ENCODE results near the gene KCNIP1. TPM values are rescaled to one million over a fixed set of nuclear protein-coding genes. Genes with fewer than 3 reads are reported as not detected.
A peak's percentile ranks its signal among the peaks of the same experiment; 100 is the strongest.

Gene KCNIP1
- total RNA-seq, 1 experiment from 2014 or later = not detected

DNA sequence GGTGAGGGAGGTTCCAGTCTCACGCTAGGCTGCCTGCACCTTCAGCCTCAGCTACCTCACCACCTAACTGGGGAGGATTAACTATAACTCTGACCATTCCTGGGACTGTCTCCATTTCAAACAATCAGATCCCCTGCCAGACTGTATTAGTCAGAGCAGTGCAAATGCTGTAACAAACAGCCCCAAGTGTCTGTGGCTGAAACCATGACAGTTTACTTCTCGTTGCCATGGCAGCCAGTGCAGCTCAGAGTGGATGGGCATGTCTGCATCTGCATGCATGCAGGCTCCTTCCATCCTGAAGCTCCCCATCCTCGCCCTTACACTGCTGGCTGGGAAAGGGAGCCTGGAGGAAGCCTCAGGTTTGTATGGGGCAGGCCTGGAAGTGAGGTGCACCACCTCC, 86.7 kb downstream of the KCNIP1 start:
- Histone ChIP-seq H3K27ac (ENCODE audit: low read length) (no peak overlapping the region), H2AFZ (ENCODE audit: low read length) (no peak overlapping the region), H3K9me3 (ENCODE audit: low read length) (no peaks in the 10 kb centered on the region), H3K4me2 (ENCODE audit: low read length) (no peak overlapping the region), H3K9ac (ENCODE audit: low read length) (no peak overlapping the region), H3F3A (ENCODE audit: low read length, unreplicated experiment) (no peaks in the 10 kb centered on the region), H3K27me3 (ENCODE audit: low read length) (0 out of 2 replicates have a peak, but pooled peaks cover 8% of the 10 kb centered on the region), H3K36me3 (ENCODE audit: low read depth, low read length) (no peaks in the 10 kb centered on the region), H3K79me2 (ENCODE audit: low read length) (no peaks in the 10 kb centered on the region), H3K9me2 (replicated peaks; ENCODE audit: low read length) (no peaks in the 10 kb centered on the region), H4K20me1 (ENCODE audit: low read length) (no peaks in the 10 kb centered on the region), H3K4me1 (ENCODE audit: insufficient read depth, low read length) (no peaks in the 10 kb centered on the region), H3K4me3 (ENCODE audit: low read length) (no peak overlapping the region)
- ATAC-seq = no peak
- DNase-seq = no peak
- ChIA-PET POLR2A (ENCODE audit: unreplicated experiment) (no interaction called here), CTCF (no interaction called here)
- no TSS peak for BruUV-seq (replicated peaks)
- intact Hi-C loops (cut with micrococcal nuclease) = no loop called here
- TF ChIP-seq CTCF (conservative IDR thresholded peaks at IDR 0.05; ENCODE audit: low read depth, low read length) (no peak), EZH2 (IDR thresholded peaks at IDR 0.05; ENCODE audit: low read length, unreplicated experiment) (no peak), EZH2phosphoT487 (IDR thresholded peaks at IDR 0.05; ENCODE audit: borderline replicate concordance, low read length) (no peak)

GRCh38 chr5:170591054-170591453, 87.2 kb downstream of the KCNIP1 start:
- TF ChIP-seq CTCF (conservative IDR thresholded peaks at IDR 0.05; ENCODE audit: low read depth, low read length) = no peak
- no peak for TF ChIP-seq EZH2 (IDR thresholded peaks at IDR 0.05; ENCODE audit: low read length, unreplicated experiment)
- no peak for TF ChIP-seq EZH2phosphoT487 (IDR thresholded peaks at IDR 0.05; ENCODE audit: borderline replicate concordance, low read length)
- Histone ChIP-seq H3K4me2 (ENCODE audit: low read length) (no peak overlapping the region), H3K9me3 (ENCODE audit: low read length) (no peaks in the 10 kb centered on the region), H3K27me3 (ENCODE audit: low read length) (0 out of 2 replicates have a peak, but pooled peaks cover 8% of the 10 kb centered on the region), H3K9ac (ENCODE audit: low read length) (no peak overlapping the region), H3K79me2 (ENCODE audit: low read length) (no peaks in the 10 kb centered on the region), H3K4me3 (ENCODE audit: low read length) (no peak overlapping the region), H3K9me2 (replicated peaks; ENCODE audit: low read length) (no peaks in the 10 kb centered on the region), H4K20me1 (ENCODE audit: low read length) (no peaks in the 10 kb centered on the region), H3K4me1 (ENCODE audit: insufficient read depth, low read length) (no peaks in the 10 kb centered on the region), H2AFZ (ENCODE audit: low read length) (no peak overlapping the region), H3K27ac (ENCODE audit: low read length) (no peak overlapping the region), H3K36me3 (ENCODE audit: low read depth, low read length) (no peaks in the 10 kb centered on the region), H3F3A (ENCODE audit: low read length, unreplicated experiment) (no peaks in the 10 kb centered on the region)
- intact Hi-C loops (cut with micrococcal nuclease) = no loop called here
- ATAC-seq (no peak), DNase-seq (peak; percentile 3)
- CTCF ChIA-PET = no interaction called here
- BruUV-seq (replicated peaks) = no TSS peak
- POLR2A ChIA-PET (ENCODE audit: unreplicated experiment) = no interaction called here

DNA sequence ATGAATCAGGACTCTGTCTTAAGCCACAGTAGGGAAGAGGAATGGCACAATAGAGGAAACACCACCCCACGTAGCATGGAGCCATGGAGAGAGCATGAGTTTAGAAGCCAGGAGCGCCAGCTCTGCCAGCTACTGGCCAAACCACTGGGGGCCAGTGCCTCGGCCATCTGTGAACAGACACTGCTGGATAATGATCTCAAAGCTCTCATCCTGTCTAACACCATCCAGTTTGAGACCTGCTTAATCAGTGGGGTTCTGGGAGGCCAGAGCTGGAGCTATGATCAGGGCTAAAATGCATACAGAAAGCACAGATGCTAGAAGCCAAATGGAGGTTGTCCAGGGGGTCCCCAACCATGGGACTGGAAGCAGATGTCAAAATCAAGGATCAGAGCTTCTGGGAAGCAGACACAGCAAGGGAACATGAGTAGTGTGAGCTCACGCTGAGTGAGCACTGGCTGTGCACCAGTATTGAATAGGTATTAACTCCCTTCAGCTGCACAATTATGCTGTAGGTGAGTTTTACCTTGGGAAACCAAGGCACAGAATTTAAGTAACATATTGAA, 92.7 kb downstream of the KCNIP1 start:
- CTCF ChIA-PET = no interaction called here
- ATAC-seq = no peak
- no peak overlapping the region for H3K4me2 ChIP-seq (ENCODE audit: low read length)

More for the DNA sequence above, 92.7 kb downstream of the KCNIP1 start:
- POLR2A ChIA-PET (ENCODE audit: unreplicated experiment) = no interaction called here
- H3K4me1 ChIP-seq (ENCODE audit: insufficient read depth, low read length) = peaks cover 5% of the 10 kb centered on the region
- no TSS peak for BruUV-seq (replicated peaks)
- H4K20me1 ChIP-seq (ENCODE audit: low read length) = no peaks in the 10 kb centered on the region
- H3K9me2 ChIP-seq (replicated peaks; ENCODE audit: low read length) = no peaks in the 10 kb centered on the region
- no peaks in the 10 kb centered on the region for H3F3A ChIP-seq (ENCODE audit: low read length, unreplicated experiment)
- TF ChIP-seq EZH2phosphoT487 (IDR thresholded peaks at IDR 0.05; ENCODE audit: borderline replicate concordance, low read length) = no peak
- no peak for TF ChIP-seq EZH2 (IDR thresholded peaks at IDR 0.05; ENCODE audit: low read length, unreplicated experiment)
- TF ChIP-seq CTCF (conservative IDR thresholded peaks at IDR 0.05; ENCODE audit: low read depth, low read length) = no peak
- intact Hi-C loops (cut with micrococcal nuclease) = no loop called here
- no peak overlapping the region for H3K9ac ChIP-seq (ENCODE audit: low read length)
- H3K4me3 ChIP-seq (ENCODE audit: low read length) = no peak overlapping the region
- H3K9me3 ChIP-seq (ENCODE audit: low read length) = no peaks in the 10 kb centered on the region
- no peak overlapping the region for H3K27ac ChIP-seq (ENCODE audit: low read length)
- DNase-seq = no peak
- H2AFZ ChIP-seq (ENCODE audit: low read length) = no peak overlapping the region
- H3K27me3 ChIP-seq (ENCODE audit: low read length) = peaks cover 8% of the 10 kb centered on the region; the same call in 1 of the 2 replicates
- H3K79me2 ChIP-seq (ENCODE audit: low read length) = no peaks in the 10 kb centered on the region
- no peaks in the 10 kb centered on the region for H3K36me3 ChIP-seq (ENCODE audit: low read depth, low read length)

Data from PC-3 (cell line).